ENCODE data around the gene TBC1D17. TPM values are rescaled to one million over a fixed set of nuclear protein-coding genes. Genes with fewer than 3 reads are reported as not detected.

TBC1D17 gene
- total and polyA plus RNA-seq, 10 donors = 20.8 to 53.5 (median 36.6) TPM

GRCh38 chr19:49872245-49873128 lies 5.0 kb upstream of the TBC1D17 start:
- peaks cover 0 to 41% (median 1%) of the 10 kb centered on the region in 6 donors for H3K36me3 ChIP-seq
- intact Hi-C loops (cut with DNase I; ENCODE audit: low total_unique reads) = no loop called here
- H3K4me1 ChIP-seq = peaks cover 19 to 80% (median 48%) of the 10 kb centered on the region in 6 donors
- no peak overlapping the region for H3K4me3 ChIP-seq
- no peaks in the 10 kb centered on the region for H3K9me3 ChIP-seq
- TF ChIP-seq CTCF (IDR thresholded peaks at IDR 0.05 in 8 of 11, conservative IDR thresholded peaks at IDR 0.05 in 3 of 11) = no peak
- TF ChIP-seq POLR2A (IDR thresholded peaks at IDR 0.05) = no peak
- TF ChIP-seq POLR2AphosphoS5 (IDR thresholded peaks at IDR 0.05) = peak in 1 of 3 donors; percentile 31
- DNase-seq = no peak
- peak overlapping the region in 2 of 8 donors; percentile 9 to 26 for H3K27ac ChIP-seq
- WGBS, 5 donors = 84 to 94% (median 87%) methylated on average over 18 to 27 of the region's 27 CpGs
- no peaks in the 10 kb centered on the region for H3K27me3 ChIP-seq (replicated peaks in 1 of 7)

DNA sequence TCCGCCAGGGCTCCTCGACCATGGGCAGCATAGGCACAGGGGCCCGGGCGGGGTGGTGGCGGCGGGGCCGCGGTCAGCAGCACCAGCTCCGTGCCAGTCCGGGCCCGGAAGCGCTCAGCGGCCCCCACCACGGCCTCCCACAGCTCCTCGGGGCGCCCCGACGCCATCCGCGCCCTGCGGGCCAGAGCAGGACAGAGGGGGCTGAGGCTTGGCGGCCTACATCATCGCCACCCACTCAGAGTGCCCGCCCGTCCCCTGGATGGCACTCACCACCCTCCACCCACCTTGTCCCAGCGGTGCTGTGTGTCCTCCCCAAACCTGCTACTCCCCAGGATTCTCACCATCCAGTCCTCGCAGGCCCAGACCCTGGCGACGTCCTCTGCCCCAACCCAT lies 4.4 kb upstream of the TBC1D17 start:
- intact Hi-C loops (cut with DNase I; ENCODE audit: low total_unique reads) = no loop called here
- 89 to 97% (median 91%) methylated on average over 16 to 29 of the region's 29 CpGs for WGBS, 5 donors
- H3K36me3 ChIP-seq = peaks cover 0 to 41% (median 1%) of the 10 kb centered on the region in 6 donors
- H3K27ac ChIP-seq = peak overlapping the region in 1 of 8 donors; percentile 26
- H3K9me3 ChIP-seq = no peaks in the 10 kb centered on the region
- no peak overlapping the region for H3K4me3 ChIP-seq
- DNase-seq = no peak
- H3K27me3 ChIP-seq (replicated peaks in 1 of 7) = no peaks in the 10 kb centered on the region
- peaks cover 19 to 76% (median 46%) of the 10 kb centered on the region in 6 donors for H3K4me1 ChIP-seq
- no peak for TF ChIP-seq POLR2A (IDR thresholded peaks at IDR 0.05)
- TF ChIP-seq POLR2AphosphoS5 (IDR thresholded peaks at IDR 0.05) = no peak
- no peak for TF ChIP-seq CTCF (IDR thresholded peaks at IDR 0.05 in 8 of 11, conservative IDR thresholded peaks at IDR 0.05 in 3 of 11)

GRCh38 chr19:49873834-49874233 lies 3.7 kb upstream of the TBC1D17 start:
- DNase-seq = no peak
- intact Hi-C loops (cut with DNase I; ENCODE audit: low total_unique reads) = no loop called here

More at GRCh38 chr19:49873834-49874233, 3.7 kb upstream of the TBC1D17 start:
- Histone ChIP-seq H3K27me3 (replicated peaks in 1 of 7) (no peaks in the 10 kb centered on the region), H3K36me3 (peaks cover 0 to 44% (median 2%) of the 10 kb centered on the region in 6 donors), H3K9me3 (no peaks in the 10 kb centered on the region), H3K27ac (peak overlapping the region in 2 of 8 donors; percentile 8 to 99), H3K4me3 (no peak overlapping the region), H3K4me1 (peaks cover 19 to 76% (median 46%) of the 10 kb centered on the region in 6 donors)
- WGBS, 5 donors = 87 to 94% (median 89%) methylated on average over 10 of the region's 10 CpGs
- TF ChIP-seq CTCF (IDR thresholded peaks at IDR 0.05 in 8 of 11, conservative IDR thresholded peaks at IDR 0.05 in 3 of 11) (no peak), POLR2A (IDR thresholded peaks at IDR 0.05) (no peak), POLR2AphosphoS5 (IDR thresholded peaks at IDR 0.05) (no peak)
